ENCODE data around the gene ITGA11. TPM values are rescaled to one million over a fixed set of nuclear protein-coding genes. Genes with fewer than 3 reads are reported as not detected.

Gene ITGA11
- total RNA-seq, 1 donor from 2014 or later, result 0.28 TPM

- DNase-seq (ENCODE audit: low spot score), result no peak
- Mint-ChIP-seq H3K27ac (ENCODE audit: unreplicated experiment) (no peak overlapping the region), H3K9me3 (ENCODE audit: unreplicated experiment) (no peaks in the 10 kb centered on the region), H3K4me3 (ENCODE audit: unreplicated experiment) (no peak overlapping the region), H3K36me3 (ENCODE audit: low read depth, unreplicated experiment) (peaks cover 3% of the 10 kb centered on the region), H3K4me1 (ENCODE audit: unreplicated experiment) (no peaks in the 10 kb centered on the region), H3K27me3 (ENCODE audit: unreplicated experiment) (peaks cover 8% of the 10 kb centered on the region)
- TF ChIP-seq CTCF (IDR thresholded peaks at IDR 0.05; ENCODE audit: unreplicated experiment), result no peak
These were observed 120.0 kb downstream of the ITGA11 start for GRCh38 chr15:68311859-68312557.

DNA sequence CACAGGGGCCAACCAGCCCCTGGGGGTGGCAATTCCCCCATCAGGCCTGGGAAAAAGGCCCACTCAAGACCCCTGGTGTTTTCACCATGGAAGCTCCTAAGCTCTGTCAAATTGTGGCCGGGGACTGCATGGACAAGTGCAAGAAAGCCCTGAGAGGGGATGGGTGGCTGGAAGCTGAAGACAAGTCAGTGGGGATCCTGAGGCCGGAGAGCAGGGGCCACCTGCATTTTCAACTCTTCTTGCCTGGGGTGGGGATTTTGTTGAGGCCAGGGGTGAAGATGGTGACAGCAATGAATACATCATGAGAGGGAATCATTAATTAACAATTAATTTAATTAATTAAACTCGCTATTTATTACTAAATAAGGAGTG lies 120.5 kb downstream of the ITGA11 start:
- Mint-ChIP-seq H3K9me3 (ENCODE audit: unreplicated experiment) (no peaks in the 10 kb centered on the region), H3K27me3 (ENCODE audit: unreplicated experiment) (peaks cover 7% of the 10 kb centered on the region)

DNA sequence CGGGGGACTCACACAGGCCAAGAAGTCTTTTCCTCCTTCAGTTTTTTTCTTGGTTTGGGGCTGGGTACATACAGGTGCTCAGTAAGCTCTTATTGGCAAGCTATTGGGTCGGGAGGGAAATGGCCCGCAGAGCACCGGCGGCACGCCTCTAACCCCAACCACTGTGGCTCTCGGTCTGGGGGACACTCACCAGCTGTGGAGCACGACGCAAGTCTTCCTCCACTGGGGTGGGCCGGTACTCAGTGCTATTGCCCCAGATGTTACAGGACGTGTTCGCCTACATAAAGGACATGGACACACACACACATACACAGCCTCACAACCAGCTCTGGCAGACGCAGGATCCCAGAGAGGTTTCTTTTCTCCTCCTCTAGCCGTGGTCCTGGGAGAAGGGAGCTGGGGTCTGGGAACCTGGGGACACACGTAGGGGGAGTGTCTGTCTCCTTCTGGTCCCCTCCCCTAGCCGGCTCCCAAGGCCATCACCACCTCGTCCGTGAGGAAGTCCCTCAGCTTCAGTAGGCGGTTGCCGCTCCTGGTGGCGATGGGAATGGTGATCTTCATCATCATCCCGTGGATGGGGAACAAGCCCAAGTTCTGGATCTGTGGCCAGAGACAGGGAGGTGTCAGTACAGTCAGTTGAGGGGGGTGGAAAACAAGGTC lies 121.0 kb downstream of the ITGA11 start:
- H3K27me3 Mint-ChIP-seq (ENCODE audit: unreplicated experiment), result peaks cover 11% of the 10 kb centered on the region
- no peaks in the 10 kb centered on the region for H3K9me3 Mint-ChIP-seq (ENCODE audit: unreplicated experiment)
- no peaks in the 10 kb centered on the region for H3K4me1 Mint-ChIP-seq (ENCODE audit: unreplicated experiment)
- DNase-seq (ENCODE audit: low spot score), result no peak
- no peak for TF ChIP-seq CTCF (IDR thresholded peaks at IDR 0.05; ENCODE audit: unreplicated experiment)
- H3K4me3 Mint-ChIP-seq (ENCODE audit: unreplicated experiment), result no peak overlapping the region
- H3K27ac Mint-ChIP-seq (ENCODE audit: unreplicated experiment), result no peak overlapping the region
- no peaks in the 10 kb centered on the region for H3K36me3 Mint-ChIP-seq (ENCODE audit: low read depth, unreplicated experiment)

More for the DNA sequence above, 120.5 kb downstream of the ITGA11 start:
- Mint-ChIP-seq H3K4me3 (ENCODE audit: unreplicated experiment) (no peak overlapping the region), H3K27ac (ENCODE audit: unreplicated experiment) (no peak overlapping the region), H3K4me1 (ENCODE audit: unreplicated experiment) (no peaks in the 10 kb centered on the region), H3K36me3 (ENCODE audit: low read depth, unreplicated experiment) (no peaks in the 10 kb centered on the region)
- no peak for TF ChIP-seq CTCF (IDR thresholded peaks at IDR 0.05; ENCODE audit: unreplicated experiment)
- no peak for DNase-seq (ENCODE audit: low spot score)

DNA sequence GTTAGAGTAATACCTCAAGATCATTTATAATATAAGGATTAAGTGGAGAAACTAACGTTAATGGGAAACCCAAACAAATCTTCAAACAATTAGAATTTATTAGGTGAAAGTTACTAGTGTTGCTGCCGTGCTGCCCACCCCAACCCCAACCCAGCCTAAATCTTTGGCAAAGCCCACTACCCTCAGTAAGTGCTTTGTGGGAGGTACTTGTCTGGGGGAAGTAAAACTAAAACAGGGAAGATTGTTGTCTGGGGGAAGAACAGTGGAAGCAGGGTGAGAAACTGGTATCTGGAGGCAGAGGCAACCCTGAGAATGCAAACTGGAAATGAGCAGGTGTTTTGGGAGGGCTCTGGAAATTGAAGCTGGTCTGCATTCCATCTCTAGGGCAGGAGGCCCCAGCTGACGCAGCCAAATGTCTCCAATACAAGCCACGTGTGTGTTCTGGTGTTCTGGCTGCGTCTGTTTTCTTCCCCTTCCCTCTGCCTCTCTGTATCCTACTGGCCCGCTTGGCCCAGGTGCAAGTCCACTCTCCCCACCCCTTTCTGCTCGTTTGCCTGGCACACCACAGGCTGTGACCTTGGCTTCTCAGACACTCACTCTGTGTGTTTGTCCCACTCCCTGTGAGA lies 121.7 kb downstream of the ITGA11 start:
- peaks cover 11% of the 10 kb centered on the region for H3K27me3 Mint-ChIP-seq (ENCODE audit: unreplicated experiment)
- TF ChIP-seq CTCF (IDR thresholded peaks at IDR 0.05; ENCODE audit: unreplicated experiment), result no peak
- H3K27ac Mint-ChIP-seq (ENCODE audit: unreplicated experiment), result no peak overlapping the region
- H3K9me3 Mint-ChIP-seq (ENCODE audit: unreplicated experiment), result no peaks in the 10 kb centered on the region
- no peak for DNase-seq (ENCODE audit: low spot score)
- no peak overlapping the region for H3K4me3 Mint-ChIP-seq (ENCODE audit: unreplicated experiment)
- no peaks in the 10 kb centered on the region for H3K4me1 Mint-ChIP-seq (ENCODE audit: unreplicated experiment)
- H3K36me3 Mint-ChIP-seq (ENCODE audit: low read depth, unreplicated experiment), result no peaks in the 10 kb centered on the region

DNA sequence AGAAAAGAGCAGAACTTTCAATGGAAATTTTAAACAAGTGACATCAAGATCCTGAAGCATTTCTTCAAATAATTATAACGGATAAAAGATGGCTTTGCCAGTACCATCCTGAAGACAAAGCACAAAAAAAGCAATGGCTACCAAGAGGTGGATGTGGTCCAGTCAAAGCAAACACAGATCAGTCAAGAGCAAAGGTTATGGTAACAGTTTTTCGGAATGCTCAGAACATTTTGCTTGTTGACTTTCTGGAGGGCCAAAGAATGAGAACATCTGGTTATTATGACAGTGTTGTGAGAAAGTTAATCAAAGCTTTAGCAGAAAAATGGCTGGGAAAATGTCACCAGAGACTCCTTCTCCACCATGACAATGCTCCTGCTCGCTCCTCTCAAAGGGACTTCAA lies 122.9 kb downstream of the ITGA11 start:
- no peak for TF ChIP-seq CTCF (IDR thresholded peaks at IDR 0.05; ENCODE audit: unreplicated experiment)
- H3K36me3 Mint-ChIP-seq (ENCODE audit: low read depth, unreplicated experiment), result no peaks in the 10 kb centered on the region
- peaks cover 14% of the 10 kb centered on the region for H3K27me3 Mint-ChIP-seq (ENCODE audit: unreplicated experiment)
- no peaks in the 10 kb centered on the region for H3K4me1 Mint-ChIP-seq (ENCODE audit: unreplicated experiment)
- H3K9me3 Mint-ChIP-seq (ENCODE audit: unreplicated experiment), result no peaks in the 10 kb centered on the region
- no peak overlapping the region for H3K27ac Mint-ChIP-seq (ENCODE audit: unreplicated experiment)
- no peak overlapping the region for H3K4me3 Mint-ChIP-seq (ENCODE audit: unreplicated experiment)
- DNase-seq (ENCODE audit: low spot score), result no peak

Data from endothelial cell (in vitro differentiated cells).